Anterior cingulate cortex (tissue), 58 donors: Measurements from ENCODE around the gene FLRT1.

Experiments used
- DNase-seq, 58 donors: peaks; one replicate each; lab custom pipeline; 2025; lab: John Stamatoyannopoulos, UW

The FLRT1 gene

GRCh38 chr11:64021757-64022093 lies 14.0 kb upstream of the FLRT1 start:
- DNase-seq, result no peak

GRCh38 chr11:64022125-64022784 lies 13.5 kb upstream of the FLRT1 start:
- DNase-seq, result no peak

GRCh38 chr11:64023712-64024710 lies 11.7 kb upstream of the FLRT1 start:
- no peak for DNase-seq

GRCh38 chr11:64025205-64025604 lies 10.5 kb upstream of the FLRT1 start:
- no peak for DNase-seq

GRCh38 chr11:64026575-64027205 lies 9.0 kb upstream of the FLRT1 start:
- DNase-seq, result no peak

GRCh38 chr11:64027651-64028397 lies 7.9 kb upstream of the FLRT1 start:
- no peak for DNase-seq

GRCh38 chr11:64028398-64029115 lies 7.2 kb upstream of the FLRT1 start:
- peak in 18 of 58 donors; percentile 10 to 44 (median 28) for DNase-seq

GRCh38 chr11:64029773-64030172 lies 6.0 kb upstream of the FLRT1 start:
- no peak for DNase-seq

GRCh38 chr11:64031001-64031400 lies 4.7 kb upstream of the FLRT1 start:
- no peak for DNase-seq

GRCh38 chr11:64032050-64032449 lies 3.7 kb upstream of the FLRT1 start:
- no peak for DNase-seq

GRCh38 chr11:64034411-64034811 lies 1.3 kb upstream of the FLRT1 start:
- no peak for DNase-seq

GRCh38 chr11:64035081-64035524 lies 628 bp upstream of the FLRT1 start:
- no peak for DNase-seq

- peak in 35 of 58 donors; percentile 13 to 73 (median 44) for DNase-seq
These were observed 626 bp downstream of the FLRT1 start for GRCh38 chr11:64036087-64037026.

- peak in 15 of 58 donors; percentile 10 to 54 (median 30) for DNase-seq
These were observed 1.4 kb downstream of the FLRT1 start for GRCh38 chr11:64037027-64037634.

- no peak for DNase-seq
These were observed 2.8 kb downstream of the FLRT1 start for GRCh38 chr11:64038500-64038899.

GRCh38 chr11:64039012-64039665 lies 3.4 kb downstream of the FLRT1 start:
- DNase-seq, result no peak

GRCh38 chr11:64040684-64041322 lies 5.1 kb downstream of the FLRT1 start:
- DNase-seq, result peak in 44 of 58 donors; percentile 19 to 78 (median 49)
